ENCODE results near the gene PPP1R1B.

The PPP1R1B gene

GRCh38 chr17:39600997-39601597 is 25.7 kb upstream of the PPP1R1B start:
- DNase-seq, result no peak

- DNase-seq, result no peak
Measured at GRCh38 chr17:39601758-39602532, 24.8 kb upstream of the PPP1R1B start.

GRCh38 chr17:39602533-39603303 is 24.0 kb upstream of the PPP1R1B start:
- no peak for DNase-seq

- no peak for DNase-seq
Measured at GRCh38 chr17:39603304-39604016, 23.3 kb upstream of the PPP1R1B start.

GRCh38 chr17:39604911-39605491 is 21.8 kb upstream of the PPP1R1B start:
- DNase-seq, result no peak

GRCh38 chr17:39605492-39606433 is 21.0 kb upstream of the PPP1R1B start:
- no peak for DNase-seq

GRCh38 chr17:39606434-39607056 is 20.2 kb upstream of the PPP1R1B start:
- no peak for DNase-seq

- DNase-seq, result no peak
Measured at GRCh38 chr17:39607057-39607850, 19.5 kb upstream of the PPP1R1B start.

GRCh38 chr17:39607851-39608130 is 19.0 kb upstream of the PPP1R1B start, which contains the start of gene NEUROD2:
Gene NEUROD2 (minus strand): TSS chr17:39607920. CDS start chr17:39606599, 1,321 bp downstream.
- no peak for DNase-seq

- no peak for DNase-seq
Measured at GRCh38 chr17:39608142-39608981, 18.4 kb upstream of the PPP1R1B start.

- DNase-seq, result no peak
Measured at GRCh38 chr17:39609416-39610025, 17.2 kb upstream of the PPP1R1B start.

- no peak for DNase-seq
Measured at GRCh38 chr17:39611401-39612112, 15.2 kb upstream of the PPP1R1B start.

- DNase-seq, result no peak
Measured at GRCh38 chr17:39612291-39612894, 14.4 kb upstream of the PPP1R1B start.

- DNase-seq, result no peak
Measured at GRCh38 chr17:39612935-39613464, 13.8 kb upstream of the PPP1R1B start.

GRCh38 chr17:39614545-39615157 is 12.1 kb upstream of the PPP1R1B start:
- DNase-seq, result no peak

GRCh38 chr17:39615434-39615833 is 11.3 kb upstream of the PPP1R1B start:
- no peak for DNase-seq

GRCh38 chr17:39617100-39617445 is 9.7 kb upstream of the PPP1R1B start:
- no peak for DNase-seq
